ENCODE data around the gene AKR1C1. TPM values are rescaled to one million over a fixed set of nuclear protein-coding genes. Genes with fewer than 3 reads are reported as not detected.
"Not testable (repeated sequence)": the region's sequence is repeated elsewhere in the genome, so short reads cannot be mapped to it uniquely, and the experiment has no call there.

Gene AKR1C1
- total RNA-seq, 4 donors from 2014 or later = 10.0 to 29.7 (median 13.8) TPM

- Histone ChIP-seq H3K36me3 (no peaks in the 10 kb centered on the region), H3K4me1 (peaks cover 0 to 10% (median 0%) of the 10 kb centered on the region in 4 donors), H3K27me3 (no peaks in the 10 kb centered on the region), H3K9me3 (no peaks in the 10 kb centered on the region), H3K4me3 (no peak overlapping the region), H3K27ac (no peak overlapping the region)
- TF ChIP-seq, protein P1, sequence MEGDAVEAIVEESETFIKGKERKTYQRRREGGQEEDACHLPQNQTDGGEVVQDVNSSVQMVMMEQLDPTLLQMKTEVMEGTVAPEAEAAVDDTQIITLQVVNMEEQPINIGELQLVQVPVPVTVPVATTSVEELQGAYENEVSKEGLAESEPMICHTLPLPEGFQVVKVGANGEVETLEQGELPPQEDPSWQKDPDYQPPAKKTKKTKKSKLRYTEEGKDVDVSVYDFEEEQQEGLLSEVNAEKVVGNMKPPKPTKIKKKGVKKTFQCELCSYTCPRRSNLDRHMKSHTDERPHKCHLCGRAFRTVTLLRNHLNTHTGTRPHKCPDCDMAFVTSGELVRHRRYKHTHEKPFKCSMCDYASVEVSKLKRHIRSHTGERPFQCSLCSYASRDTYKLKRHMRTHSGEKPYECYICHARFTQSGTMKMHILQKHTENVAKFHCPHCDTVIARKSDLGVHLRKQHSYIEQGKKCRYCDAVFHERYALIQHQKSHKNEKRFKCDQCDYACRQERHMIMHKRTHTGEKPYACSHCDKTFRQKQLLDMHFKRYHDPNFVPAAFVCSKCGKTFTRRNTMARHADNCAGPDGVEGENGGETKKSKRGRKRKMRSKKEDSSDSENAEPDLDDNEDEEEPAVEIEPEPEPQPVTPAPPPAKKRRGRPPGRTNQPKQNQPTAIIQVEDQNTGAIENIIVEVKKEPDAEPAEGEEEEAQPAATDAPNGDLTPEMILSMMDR (IDR thresholded peaks at IDR 0.05) = no peak
- TF ChIP-seq POLR2A (IDR thresholded peaks at IDR 0.05) = no peak
- no peak for DNase-seq
Observed at GRCh38 chr10:4941540-4942330, 21.5 kb upstream of the AKR1C1 start.

- H3K9me3 ChIP-seq, H3K27ac ChIP-seq: not testable (repeated sequence)
- peaks cover 0 to 16% (median 0%) of the 10 kb centered on the region in 4 donors for H3K4me1 ChIP-seq
Observed at GRCh38 chr10:4942931-4943330, 20.3 kb upstream of the AKR1C1 start.

DNA sequence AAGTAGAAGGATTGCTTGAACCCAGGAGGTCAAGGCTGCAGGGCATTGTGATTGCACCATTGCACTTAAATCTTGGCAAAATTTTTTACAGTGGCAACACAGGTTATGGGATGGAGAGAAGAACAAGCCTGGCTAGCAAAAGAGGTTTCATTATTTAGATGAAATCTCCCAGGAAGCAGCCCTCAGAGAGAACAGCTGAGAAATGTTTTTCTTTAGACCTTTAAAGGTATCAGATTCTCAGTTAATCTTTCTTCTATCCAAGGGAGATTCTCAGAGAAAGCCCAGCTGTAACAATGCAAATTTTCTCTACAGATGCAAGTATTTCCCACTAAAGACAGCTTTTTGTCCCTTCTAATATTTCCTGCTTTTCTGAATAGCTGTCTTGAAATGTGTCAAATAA lies 19.8 kb upstream of the AKR1C1 start:
- H3K4me1 ChIP-seq = peaks cover 0 to 16% (median 0%) of the 10 kb centered on the region in 4 donors
- not testable (repeated sequence) for H3K4me3 ChIP-seq, H3K27me3 ChIP-seq, DNase-seq, H3K9me3 ChIP-seq, H3K36me3 ChIP-seq, H3K27ac ChIP-seq

More at GRCh38 chr10:4942931-4943330, 20.3 kb upstream of the AKR1C1 start:
- not testable (repeated sequence) for DNase-seq, H3K27me3 ChIP-seq, H3K4me3 ChIP-seq, H3K36me3 ChIP-seq

GRCh38 chr10:4943821-4944220 lies 19.4 kb upstream of the AKR1C1 start:
- peaks cover 0 to 16% (median 0%) of the 10 kb centered on the region in 4 donors for H3K4me1 ChIP-seq
- DNase-seq = no peak
- no peak overlapping the region for H3K4me3 ChIP-seq
- H3K36me3 ChIP-seq = no peaks in the 10 kb centered on the region
- no peak for TF ChIP-seq POLR2A (IDR thresholded peaks at IDR 0.05)
- TF ChIP-seq, protein P1 (IDR thresholded peaks at IDR 0.05) = no peak
- no peak overlapping the region for H3K27ac ChIP-seq
- H3K27me3 ChIP-seq = no peaks in the 10 kb centered on the region
- H3K9me3 ChIP-seq = no peaks in the 10 kb centered on the region

DNA sequence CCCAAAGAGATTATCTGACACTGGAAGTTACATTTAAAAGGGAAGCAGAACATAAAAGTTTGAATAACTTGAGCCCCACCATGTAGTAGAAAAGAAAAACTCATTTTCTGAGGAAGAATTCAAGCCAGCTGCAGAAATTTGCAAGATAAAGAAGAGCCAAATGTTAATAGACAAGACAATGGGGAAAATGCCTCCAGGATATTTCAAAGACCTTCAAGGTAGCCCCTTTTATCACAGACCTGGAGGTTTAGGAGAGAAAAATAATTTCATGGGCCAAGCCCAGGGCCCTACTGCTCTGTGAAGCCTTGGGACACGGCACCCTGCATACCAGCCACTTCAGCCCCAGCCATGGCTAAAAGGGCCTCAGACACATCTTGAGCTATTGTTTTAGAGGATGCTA lies 18.4 kb upstream of the AKR1C1 start:
- no peak overlapping the region for H3K27ac ChIP-seq

DNA sequence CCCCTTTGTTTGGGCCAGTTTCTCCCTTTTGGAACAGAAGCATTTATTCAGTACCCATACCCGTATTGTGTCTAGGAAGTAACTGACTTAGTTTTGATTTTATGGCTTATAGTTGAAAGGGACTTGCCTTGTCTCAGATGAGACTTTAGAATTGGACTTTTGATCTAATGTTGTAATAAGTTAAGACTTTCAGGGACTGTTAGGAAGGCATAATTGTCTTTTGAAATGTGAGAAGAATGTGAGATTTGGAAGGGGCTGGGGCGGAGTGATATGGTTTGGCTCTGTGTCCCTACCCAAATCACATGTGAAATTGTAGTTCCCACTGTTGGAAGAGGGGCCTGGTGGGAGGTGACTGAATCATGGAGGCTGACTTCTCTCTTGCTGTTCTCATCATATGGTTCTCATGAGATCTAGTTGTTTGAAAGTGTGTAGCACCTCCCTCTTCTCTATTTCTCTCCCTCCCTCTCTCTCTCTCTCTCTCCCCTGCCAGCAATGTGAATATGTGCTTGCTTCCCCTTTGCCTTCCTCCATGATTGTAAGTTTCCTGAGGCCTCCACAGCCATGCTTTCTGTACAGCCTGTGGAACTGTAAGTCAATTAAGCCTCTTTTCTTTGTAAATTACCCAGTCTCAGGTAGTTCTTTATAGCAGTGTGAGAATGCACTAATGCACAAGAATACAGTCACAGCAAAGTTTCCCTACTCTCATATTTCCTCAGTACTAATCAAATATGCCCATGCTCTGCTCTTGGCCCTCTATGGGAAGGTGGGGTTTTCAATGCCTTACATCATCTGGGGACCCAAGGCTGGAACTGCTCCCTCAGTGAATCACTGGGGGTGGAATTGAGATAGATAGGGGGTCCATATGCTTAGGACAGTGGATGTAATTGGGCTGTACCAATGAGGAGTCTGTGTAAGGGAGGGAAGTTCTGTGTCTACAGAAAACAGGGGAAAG lies 17.2 kb upstream of the AKR1C1 start:
- H3K36me3 ChIP-seq = no peaks in the 10 kb centered on the region
- no peak overlapping the region for H3K4me3 ChIP-seq
- no peak for DNase-seq
- H3K27ac ChIP-seq = peak overlapping the region in 2 of 4 donors; percentile 43 to 56
- no peaks in the 10 kb centered on the region for H3K27me3 ChIP-seq
- no peaks in the 10 kb centered on the region for H3K9me3 ChIP-seq
- no peak for TF ChIP-seq POLR2A (IDR thresholded peaks at IDR 0.05)
- TF ChIP-seq, protein P1 (IDR thresholded peaks at IDR 0.05) = no peak
- H3K4me1 ChIP-seq = peaks cover 0 to 16% (median 0%) of the 10 kb centered on the region in 4 donors

More for the DNA sequence above, 18.4 kb upstream of the AKR1C1 start:
- Histone ChIP-seq H3K27me3 (no peaks in the 10 kb centered on the region), H3K36me3 (no peaks in the 10 kb centered on the region), H3K4me3 (no peak overlapping the region), H3K4me1 (peaks cover 0 to 16% (median 0%) of the 10 kb centered on the region in 4 donors), H3K9me3 (no peaks in the 10 kb centered on the region)
- no peak for TF ChIP-seq POLR2A (IDR thresholded peaks at IDR 0.05)
- TF ChIP-seq, protein P1 (IDR thresholded peaks at IDR 0.05) = no peak
- DNase-seq = no peak
